Adrenal gland (tissue), 12 donors: ENCODE data around the gene PDCD1. TPM values are rescaled to one million over a fixed set of nuclear protein-coding genes. Genes with fewer than 3 reads are reported as not detected.

Experiments
- DNase-seq, 7 donors: peaks; one replicate each; pipeline ENCODE4 v3.0.0-alpha.2; 2019 to 2020
- H3K27ac ChIP-seq, 5 donors: fragments of 200-600 bp; sonication (generic) in 4 of 5; 1 replicate in 3 of 5; 2 replicates in 2 of 5; pipeline versions ENCODE4 v1.5.1 to v1.8.0; 2016 to 2020; ENCODE audit warnings: mild to moderate bottlenecking in 1 of 5
- H3K27me3 ChIP-seq: fragments of 200-600 bp; 2 replicates; pipeline ENCODE4 v1.8.0; 2021
- H3K36me3 ChIP-seq, 2 donors: fragments of 200-600 bp; replicated peaks in 1 of 2; 1 replicate in 1 of 2; 2 replicates in 1 of 2; pipeline versions ENCODE4 v1.5.1 to v1.8.0; 2018 to 2022
- H3K4me1 ChIP-seq, 2 donors: fragments of 200-600 bp; replicated peaks in 1 of 2; 1 replicate in 1 of 2; 2 replicates in 1 of 2; pipeline versions ENCODE4 v1.5.1 to v1.8.0; 2018 to 2021
- H3K4me3 ChIP-seq, 4 donors: fragments of 200-600 bp; sonication (generic) in 3 of 4; one replicate each; pipeline ENCODE4 v1.5.1; 2016 to 2018
- H3K9me3 ChIP-seq, 3 donors: fragments of 200-600 bp; sonication (generic) in 1 of 3; replicated peaks in 1 of 3; 1 replicate in 2 of 3; 2 replicates in 1 of 3; pipeline versions ENCODE4 v1.5.1 to v1.8.0; 2016 to 2021
- CTCF ChIP-seq, 6 experiments: fragments of 450-650 bp in 4 of 6; fragments of 200-600 bp in 2 of 6; sonication (generic) in 1 of 6; IDR thresholded peaks; 1 replicate in 5 of 6; 2 replicates in 1 of 6; pipeline versions ENCODE4 v1.5.1 to v1.8.0; 2016 to 2021; ENCODE audit warnings: antibody characterized with exemption in 6 of 6, mild to moderate bottlenecking in 2 of 6, moderate library complexity in 1 of 6
- POLR2A ChIP-seq, 2 donors: fragments of 450-650 bp; IDR thresholded peaks; one replicate each; pipeline ENCODE4 v1.6.1; 2017; ENCODE audit warnings: antibody characterized with exemption in 2 of 2, mild to moderate bottlenecking in 2 of 2, moderate library complexity in 1 of 2
- WGBS, 4 donors: extraction: QIAGEN DNeasy Blood & Tissue Kit in 2 of 4; methylation state at CpG; one replicate each; pipeline versions ENCODE4 v1.1.5 to v1.1.7; 2013 to 2017; 5-methylcytosine and 5-hydroxymethylcytosine counted together
- intact Hi-C, 2 donors: fragments of 100-400 bp; cut with DNase I; formaldehyde crosslinking; loops; one replicate each; pipeline versions ENCODE4 v1.14.1 to v1.15.0; 2022 to 2023
- polyA plus RNA-seq, 3 donors: library from polyadenylated mRNA; stranded (reverse); fragments of 200-250 nt in 2 of 3; fragments of 350-450 nt in 1 of 3; fragmentation: Illumina TruSeq in 1 of 3; extraction: RNeasy Lipid Tissue Mini Kit (QIAGEN cat#74804) in 1 of 3; gene quantifications; one replicate each; pipeline ENCODE4 v1.2.3, GENCODE V29; 2013 to 2014
- total RNA-seq, 9 donors: library from RNA; depleted of rRNA in 4 of 9; stranded (reverse); fragments of >200 nt in 4 of 9; fragments of 120-200 nt in 1 of 9; fragmentation: NEBNext Ultra II Directional in 1 of 9; extraction: Animal tissue kit (Norgen Biotek cat#: 25700) in 1 of 9; gene quantifications; one replicate each; pipeline versions ENCODE4 v1.1.0 to v1.2.4, GENCODE V29; 2013 to 2023
- donor health status: healthy with polysubstance abuse.
- donor health status: Bipolar disorder and iron deficiency.
- donor health status: DM: yes; HTN: yes; CAD: no.
- donor health status: DM: no; HTN: no; CAD: no.
- donor health status: DM: no; HTN: no; CAD: no.
- donor health status: DM: yes; HTN: yes; CAD: no.

Gene PDCD1
- total and polyA plus RNA-seq, 12 donors: 0.23 to 2.0 (median 0.45) TPM; not detected in 4

- Histone ChIP-seq H3K4me3 (no peak overlapping the region), H3K4me1 (peaks cover 0 to 4% of the 10 kb centered on the region in 2 donors), H3K27me3 (no peaks in the 10 kb centered on the region), H3K9me3 (no peaks in the 10 kb centered on the region), H3K36me3 (no peaks in the 10 kb centered on the region), H3K27ac (no peak overlapping the region)
- TF ChIP-seq CTCF (IDR thresholded peaks at IDR 0.05): no peak
- TF ChIP-seq POLR2A (IDR thresholded peaks at IDR 0.05): no peak
- 84 to 93% (median 89%) methylated on average over 9 to 10 of the region's 10 CpGs for WGBS, 4 donors
- intact Hi-C loops: no loop called here
- peak in 3 of 7 donors; percentile 13 to 36 (median 17) for DNase-seq
These were observed 38.1 kb upstream of the PDCD1 start for GRCh38 chr2:241896746-241897201.

DNA sequence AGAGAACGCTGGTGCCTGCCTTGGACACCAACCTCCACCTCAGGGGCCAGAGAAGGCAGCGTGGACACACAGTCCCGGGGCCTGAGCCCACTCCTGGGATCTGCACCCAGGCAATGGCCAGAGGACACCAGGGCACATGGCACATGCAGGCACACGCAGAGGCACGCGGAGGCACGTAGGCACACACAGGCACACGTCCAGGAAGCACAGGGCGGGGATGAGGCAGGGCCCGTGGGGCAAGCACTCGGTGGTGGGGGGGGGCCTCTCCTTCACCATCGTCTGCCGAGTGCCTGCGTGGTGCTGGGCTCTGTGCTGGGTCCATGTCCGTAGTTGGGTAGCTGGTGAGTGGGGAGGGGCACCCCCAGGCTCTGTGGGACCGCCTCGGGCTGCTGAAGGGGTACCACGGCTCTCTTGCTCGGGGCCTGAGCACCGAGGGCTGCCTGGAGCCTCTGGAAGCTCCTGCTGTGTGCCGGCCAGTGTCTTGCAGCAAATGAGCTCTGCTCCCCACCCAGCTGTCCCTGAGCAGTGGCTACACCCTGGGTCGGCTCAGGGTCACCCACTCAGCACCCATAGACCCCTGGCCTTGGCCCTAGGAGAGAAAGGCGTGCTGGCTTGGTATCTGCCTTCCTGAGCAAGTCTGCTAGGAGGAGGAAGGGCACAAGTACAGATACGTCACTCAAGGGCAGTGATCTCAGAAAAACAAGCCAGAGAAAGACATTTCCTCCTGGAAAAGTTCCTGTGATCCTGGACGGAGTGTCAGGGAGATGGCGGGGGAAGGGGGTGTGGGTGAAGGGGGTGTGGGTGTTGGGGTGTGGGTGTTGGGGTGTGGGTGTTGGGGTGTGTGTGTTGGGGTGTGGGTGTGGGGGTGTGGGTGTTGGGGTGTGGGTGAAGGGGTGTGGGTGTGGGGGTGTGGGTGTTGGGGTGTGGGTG is 37.3 kb upstream of the PDCD1 start:
- no peaks in the 10 kb centered on the region for H3K27me3 ChIP-seq
- no peaks in the 10 kb centered on the region for H3K36me3 ChIP-seq
- peak overlapping the region in 4 of 5 donors; percentile 66 to 88 (median 81) for H3K27ac ChIP-seq
- WGBS, 4 donors: 21 to 60% (median 50%) methylated on average over 3 to 26 of the region's 26 CpGs
- TF ChIP-seq POLR2A (IDR thresholded peaks at IDR 0.05) (no peak), CTCF (IDR thresholded peaks at IDR 0.05) (no peak)
- H3K4me1 ChIP-seq: peaks cover 0 to 4% of the 10 kb centered on the region in 2 donors
- H3K9me3 ChIP-seq: no peaks in the 10 kb centered on the region
- intact Hi-C loops: no loop called here
- H3K4me3 ChIP-seq: no peak overlapping the region
- peak; percentile 51 to 85 (median 72) for DNase-seq

DNA sequence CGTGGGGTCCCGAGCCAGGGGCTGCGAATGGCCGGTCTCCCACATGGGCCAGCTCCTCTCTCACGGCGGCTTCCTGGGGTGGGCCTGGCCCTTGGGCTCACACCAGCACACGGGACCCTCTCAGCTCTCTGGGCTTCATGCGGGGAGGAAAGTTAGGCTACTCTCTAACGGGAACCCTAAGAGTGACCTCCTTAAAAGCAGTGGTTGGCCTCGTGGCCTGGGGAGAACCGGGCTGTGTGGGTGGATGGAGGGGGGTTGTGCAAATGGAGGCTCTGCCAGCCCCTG is 36.7 kb upstream of the PDCD1 start:
- Histone ChIP-seq H3K4me3 (no peak overlapping the region), H3K27ac (peak overlapping the region in 4 of 5 donors; percentile 66 to 88 (median 81))

More for the DNA sequence above, 36.7 kb upstream of the PDCD1 start:
- WGBS, 4 donors: 90 to 95% (median 94%) methylated on average over 5 to 11 of the region's 11 CpGs
- Histone ChIP-seq H3K27me3 (no peaks in the 10 kb centered on the region), H3K36me3 (no peaks in the 10 kb centered on the region), H3K4me1 (peaks cover 0 to 4% of the 10 kb centered on the region in 2 donors), H3K9me3 (no peaks in the 10 kb centered on the region)
- intact Hi-C loops: no loop called here
- DNase-seq: no peak
- no peak for TF ChIP-seq POLR2A (IDR thresholded peaks at IDR 0.05)
- no peak for TF ChIP-seq CTCF (IDR thresholded peaks at IDR 0.05)
